ENCODE results near the gene NPSR1. TPM values are rescaled to one million over a fixed set of nuclear protein-coding genes. Genes with fewer than 3 reads are reported as not detected.
A peak's percentile ranks its signal among the peaks of the same experiment; 100 is the strongest.
"Not testable (repeated sequence)": the region's sequence is repeated elsewhere in the genome, so short reads cannot be mapped to it uniquely, and the experiment has no call there.

The NPSR1 gene
- polyA plus RNA-seq, 1 of the 3 experiments (the other 2 are of a cell fraction) = not detected

DNA sequence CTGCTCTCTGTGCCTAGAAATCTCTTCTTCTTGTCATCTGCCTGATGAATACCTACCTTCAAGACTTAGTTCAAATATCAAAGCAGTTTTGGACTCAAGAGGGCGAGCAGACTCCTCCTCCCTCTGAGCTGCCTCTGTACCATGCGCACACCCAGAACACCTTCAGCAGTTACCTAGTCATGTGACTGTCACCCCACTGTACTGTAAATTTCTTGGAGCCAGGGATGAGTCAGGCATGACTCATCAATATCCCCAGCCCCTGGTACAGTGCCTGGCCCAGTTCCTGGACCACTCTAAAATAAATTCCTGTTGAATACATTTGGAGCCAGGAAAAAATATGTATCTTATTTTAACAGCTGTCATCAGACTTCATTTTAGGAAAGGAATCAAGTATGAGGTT lies 212.0 kb downstream of the NPSR1 start:
- H3K27me3 ChIP-seq (ENCODE audit: insufficient read depth); POLR2A ChIA-PET; DNase-seq; H3K4me2 ChIP-seq; H3K36me3 ChIP-seq (replicated peaks in 1 of 2; ENCODE audit: control insufficient read depth in 1 of 2, insufficient read depth in 2 of 2, low read length in 1 of 2); H3K79me2 ChIP-seq (ENCODE audit: insufficient read depth); H3K9ac ChIP-seq; H3K4me1 ChIP-seq (ENCODE audit: control insufficient read depth in 1 of 2, insufficient read depth in 2 of 2, low read depth in 1 of 2, low read length in 1 of 2); H3F3A ChIP-seq (replicated peaks; ENCODE audit: insufficient read depth); H2AFZ ChIP-seq (ENCODE audit: low read depth); H4K20me1 ChIP-seq (ENCODE audit: insufficient read depth); H3K27ac ChIP-seq (ENCODE audit: low read depth in 2 of 2, low read length in 1 of 2); H3K4me3 ChIP-seq (ENCODE audit: low read depth in 2 of 2, low read length in 1 of 2); H3K9me3 ChIP-seq; H3K9me2 ChIP-seq; CTCF ChIA-PET: not testable (repeated sequence)
- TF ChIP-seq JUND (IDR thresholded peaks at IDR 0.05) = peak; percentile 21; the same call in 1 of the 2 replicates
- WGBS (ENCODE audit: low lambda C conversion rate) = 26% methylated on average over 2 of the region's 2 CpGs

DNA sequence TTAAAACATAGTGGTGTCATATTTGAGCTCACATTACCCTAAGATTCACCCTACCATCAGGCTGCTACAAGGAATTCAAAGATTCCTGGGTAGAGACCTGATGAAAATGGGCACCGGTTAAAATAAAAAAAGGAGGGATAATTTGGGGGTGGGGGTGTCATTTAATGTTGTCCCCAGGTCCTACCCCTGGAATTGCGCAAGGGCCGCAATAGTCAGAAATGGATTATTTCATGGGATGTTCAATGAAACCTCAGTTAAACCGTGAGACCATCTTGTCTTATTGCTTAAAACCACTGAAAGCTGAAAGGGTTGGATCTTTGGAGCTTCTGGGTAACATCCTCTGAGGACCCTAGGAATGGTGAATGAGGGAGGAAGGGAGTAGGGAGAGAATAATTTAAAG lies 216.3 kb downstream of the NPSR1 start:
- H3K4me3 ChIP-seq (ENCODE audit: low read depth in 2 of 2, low read length in 1 of 2); H3K9me3 ChIP-seq; H3K9me2 ChIP-seq; H3K4me1 ChIP-seq (ENCODE audit: control insufficient read depth in 1 of 2, insufficient read depth in 2 of 2, low read depth in 1 of 2, low read length in 1 of 2); H3F3A ChIP-seq (replicated peaks; ENCODE audit: insufficient read depth); H3K27me3 ChIP-seq (ENCODE audit: insufficient read depth); H3K4me2 ChIP-seq; CTCF ChIA-PET; DNase-seq; H3K36me3 ChIP-seq (replicated peaks in 1 of 2; ENCODE audit: control insufficient read depth in 1 of 2, insufficient read depth in 2 of 2, low read length in 1 of 2); POLR2A ChIA-PET; H3K27ac ChIP-seq (ENCODE audit: low read depth in 2 of 2, low read length in 1 of 2); H3K79me2 ChIP-seq (ENCODE audit: insufficient read depth); H4K20me1 ChIP-seq (ENCODE audit: insufficient read depth); H2AFZ ChIP-seq (ENCODE audit: low read depth); H3K9ac ChIP-seq: not testable (repeated sequence)
- WGBS (ENCODE audit: low lambda C conversion rate) = 61% methylated on average over 4 of the region's 4 CpGs

DNA sequence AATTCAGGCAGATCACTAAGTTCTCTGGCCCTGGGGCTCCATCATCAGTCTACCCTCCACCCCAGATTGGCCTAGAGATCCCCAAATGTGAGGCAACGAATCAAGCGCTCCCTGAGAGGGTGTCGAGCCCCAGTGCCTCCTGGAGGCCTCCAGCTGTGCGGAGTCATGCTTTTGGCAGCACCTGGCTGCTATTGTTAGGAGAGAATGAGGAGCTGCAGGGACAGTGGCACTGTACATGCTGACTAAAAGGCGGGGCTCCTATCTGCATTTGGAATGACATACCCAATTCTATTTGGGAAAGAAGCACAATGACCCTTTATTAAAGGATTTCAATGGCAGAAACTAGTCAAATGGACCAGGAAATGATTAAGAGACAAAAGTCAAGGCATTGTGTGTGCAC lies 217.5 kb downstream of the NPSR1 start:
- Histone ChIP-seq H3K27me3 (ENCODE audit: insufficient read depth) (peaks cover 5% of the 10 kb centered on the region; the same call in 1 of the 2 replicates), H3K36me3 (replicated peaks in 1 of 2; ENCODE audit: control insufficient read depth in 1 of 2, insufficient read depth in 2 of 2, low read length in 1 of 2) (no peaks in the 10 kb centered on the region), H3K4me2 (no peak overlapping the region), H3K79me2 (ENCODE audit: insufficient read depth) (no peaks in the 10 kb centered on the region), H3K9ac (no peak overlapping the region), H2AFZ (ENCODE audit: low read depth) (no peak overlapping the region), H3K9me2 (no peaks in the 10 kb centered on the region), H3K27ac (ENCODE audit: low read depth in 2 of 2, low read length in 1 of 2) (no peak overlapping the region), H4K20me1 (ENCODE audit: insufficient read depth) (no peaks in the 10 kb centered on the region), H3F3A (replicated peaks; ENCODE audit: insufficient read depth) (no peaks in the 10 kb centered on the region), H3K4me1 (ENCODE audit: control insufficient read depth in 1 of 2, insufficient read depth in 2 of 2, low read depth in 1 of 2, low read length in 1 of 2) (no peaks in the 10 kb centered on the region), H3K4me3 (ENCODE audit: low read depth in 2 of 2, low read length in 1 of 2) (no peak overlapping the region), H3K9me3 (no peaks in the 10 kb centered on the region)
- no peak for TF ChIP-seq EZH2phosphoT487 (IDR thresholded peaks at IDR 0.05; ENCODE audit: borderline replicate concordance, low read depth)
- ChIA-PET POLR2A (no interaction called here), CTCF (interaction anchor here (0.9 kb wide), 2 partner anchors 12 to 51 kb away, joined by 3 read pairs; no protein-coding TSS in a partner anchor)
- 13% methylated on average over 3 of the region's 5 CpGs for WGBS (ENCODE audit: low lambda C conversion rate)
- no peak for DNase-seq

DNA sequence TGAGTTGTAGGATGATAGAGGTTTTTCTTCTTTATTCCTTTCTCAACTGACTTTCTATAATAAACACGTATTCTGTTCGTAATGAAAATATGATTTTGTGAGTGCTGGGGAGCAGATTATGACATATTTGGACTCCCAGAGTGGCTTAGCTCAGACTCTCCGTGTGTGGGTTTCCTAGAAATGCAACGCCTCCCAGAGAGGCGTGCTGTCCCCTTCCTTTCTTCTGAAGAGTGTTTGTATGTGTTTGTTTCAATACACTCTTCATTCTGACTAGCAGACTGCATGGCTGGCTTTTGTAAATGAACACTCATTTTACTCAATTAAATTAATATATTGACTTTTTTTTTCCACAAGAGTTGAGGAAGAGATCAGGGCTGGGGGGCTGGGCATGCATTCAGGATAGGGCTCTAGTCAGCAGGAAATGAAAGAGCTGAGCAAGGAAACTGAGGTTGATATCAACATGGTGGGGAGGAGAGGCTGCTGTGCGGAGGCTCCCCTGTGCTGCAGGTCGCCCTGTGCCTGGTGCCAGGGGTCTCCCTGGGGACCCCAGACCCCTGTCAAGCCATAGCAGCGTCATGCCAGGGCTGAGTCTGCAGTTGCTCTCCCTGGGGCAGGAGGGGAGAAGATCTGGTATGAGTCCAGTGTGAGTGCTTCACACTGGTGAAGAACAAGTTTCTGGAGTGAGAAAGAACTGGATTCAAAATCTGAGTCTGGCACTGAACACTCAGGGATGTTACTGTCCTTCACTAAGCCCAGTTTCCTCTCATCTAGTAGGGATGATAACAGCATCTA lies 221.1 kb downstream of the NPSR1 start:
- H4K20me1 ChIP-seq (ENCODE audit: insufficient read depth); H3K4me1 ChIP-seq (ENCODE audit: control insufficient read depth in 1 of 2, insufficient read depth in 2 of 2, low read depth in 1 of 2, low read length in 1 of 2); CTCF ChIA-PET; H3K27me3 ChIP-seq (ENCODE audit: insufficient read depth); H3K4me2 ChIP-seq; H3K36me3 ChIP-seq (replicated peaks in 1 of 2; ENCODE audit: control insufficient read depth in 1 of 2, insufficient read depth in 2 of 2, low read length in 1 of 2); H3K79me2 ChIP-seq (ENCODE audit: insufficient read depth); H3K9me3 ChIP-seq; DNase-seq; H3K4me3 ChIP-seq (ENCODE audit: low read depth in 2 of 2, low read length in 1 of 2); POLR2A ChIA-PET; H3K9me2 ChIP-seq; H3K27ac ChIP-seq (ENCODE audit: low read depth in 2 of 2, low read length in 1 of 2); H2AFZ ChIP-seq (ENCODE audit: low read depth); H3K9ac ChIP-seq; H3F3A ChIP-seq (replicated peaks; ENCODE audit: insufficient read depth): not testable (repeated sequence)
- 25% methylated on average over 8 of the region's 8 CpGs for WGBS (ENCODE audit: low lambda C conversion rate)

Data from SK-N-SH (cell line).